Cardiac muscle cell (in vitro differentiated cells and primary cell): ENCODE data around the gene KCNQ2. TPM values are rescaled to one million over a fixed set of nuclear protein-coding genes. Genes with fewer than 3 reads are reported as not detected.

Experiments
- DNase-seq, 2 donors: peaks; one replicate each; pipeline versions ENCODE4 v3.0.0 to v3.0.0-alpha.2; 2010 to 2017; ENCODE audit warnings: low read depth in 1 of 2, low spot score in 1 of 2
- H3K27ac ChIP-seq: fragments of 200-600 bp; sonication (generic); 2 replicates; pipeline ENCODE4 v1.5.1; 2016
- H3K27me3 ChIP-seq: fragments of 200-600 bp; sonication (generic); 2 replicates; pipeline ENCODE4 v1.6.0; 2016; ENCODE audit warnings: control low read depth
- H3K36me3 ChIP-seq: fragments of 200-600 bp; sonication (generic); 2 replicates; pipeline ENCODE4 v1.5.1; 2016; ENCODE audit warnings: control low read depth
- H3K4me1 ChIP-seq: fragments of 200-600 bp; sonication (generic); 2 replicates; pipeline ENCODE4 v1.8.1; 2017; ENCODE audit warnings: low read depth, mild to moderate bottlenecking, mixed run types
- H3K4me3 ChIP-seq: fragments of 200-600 bp; sonication (generic); 2 replicates; pipeline ENCODE4 v1.5.1; 2016; ENCODE audit warnings: mild to moderate bottlenecking
- H3K9me3 ChIP-seq: fragments of 200-600 bp; sonication (generic); 2 replicates; pipeline ENCODE4 v1.5.1; 2017; ENCODE audit warnings: low read depth, mild to moderate bottlenecking, control low read depth
- polyA plus RNA-seq: library from polyadenylated mRNA; unstranded; fragments of >200 nt; fragmentation: Nextera tagmentation; extraction: Ambion mirVana; gene quantifications from 2 replicates; pipeline ENCODE4 v1.2.1, GENCODE V29; 2016
- total RNA-seq: library from RNA; depleted of rRNA; stranded (reverse); fragments of >200 nt; gene quantifications from 2 replicates; pipeline ENCODE4 v1.2.3, GENCODE V29; 2016
- TF ChIP-seq, protein P1 (sequence below): IDR thresholded peaks from 2 replicates; pipeline ENCODE4 v1.5.1; 2012; ENCODE audit warnings: low read depth, mild to moderate bottlenecking, low read length

KCNQ2 gene
- total RNA-seq (13.7 and 18.0 TPM in 2 replicates), polyA plus RNA-seq (17.3 and 18.6 TPM in 2 replicates)

DNA sequence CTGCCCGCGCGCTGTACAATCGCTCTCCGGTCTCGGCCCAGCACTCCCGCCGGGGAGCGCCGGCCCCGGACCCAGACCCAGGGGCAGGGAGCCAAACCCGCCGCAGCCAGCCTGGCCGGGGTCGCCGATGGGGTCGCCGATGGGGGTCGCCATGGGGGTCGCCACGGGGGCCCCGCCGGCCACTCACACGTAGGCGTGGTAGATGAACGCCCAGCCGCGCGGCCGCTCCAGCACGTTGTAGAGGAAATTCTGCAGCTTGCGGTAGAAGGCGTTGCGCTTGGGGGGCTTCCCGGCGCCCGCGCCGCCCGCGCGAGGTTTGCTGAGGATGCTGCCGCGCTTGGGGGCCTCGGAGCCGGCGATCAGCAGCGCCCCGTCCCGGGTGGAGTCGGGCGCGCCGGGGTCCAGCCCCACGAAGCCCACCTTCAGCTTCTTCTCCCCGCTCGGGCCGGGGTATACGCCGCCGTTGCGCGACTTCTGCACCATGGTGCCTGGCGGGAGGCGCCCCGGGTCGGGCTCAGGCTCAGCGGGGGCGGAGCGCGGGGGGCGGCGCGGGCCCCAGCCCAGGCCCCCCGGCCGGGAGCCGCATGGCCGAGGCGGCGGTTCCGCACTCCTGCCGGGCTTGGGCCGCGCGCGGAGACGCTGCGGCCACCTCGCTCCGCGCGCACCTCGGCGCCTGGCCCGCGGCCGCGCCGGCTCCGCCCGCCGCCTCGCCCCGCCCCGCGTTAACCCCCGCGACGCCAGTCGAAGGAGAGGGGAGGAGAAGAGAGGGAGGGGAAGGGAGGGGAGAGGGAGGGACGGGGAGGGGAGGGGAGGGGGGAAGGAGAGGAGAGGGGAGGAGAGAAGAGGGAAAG is at the start of gene KCNQ2:
KCNQ2 (minus strand) TSS at position 675 of the 851 bp plus-strand sequence; CDS start at position 483, 192 bp downstream.
- no peak within 1 kb of the TSS for H3K27ac ChIP-seq
- no peaks in the 10 kb centered on the region for H3K9me3 ChIP-seq
- no peaks in the 10 kb centered on the region for H3K36me3 ChIP-seq
- peaks cover 45% of the 10 kb centered on the region for H3K27me3 ChIP-seq
- DNase-seq = peak in 1 of 2 donors; percentile 40
- peak within 1 kb of the TSS; percentile 40 for H3K4me3 ChIP-seq
- no peaks in the 10 kb centered on the region for H3K4me1 ChIP-seq
- TF ChIP-seq, protein P1, sequence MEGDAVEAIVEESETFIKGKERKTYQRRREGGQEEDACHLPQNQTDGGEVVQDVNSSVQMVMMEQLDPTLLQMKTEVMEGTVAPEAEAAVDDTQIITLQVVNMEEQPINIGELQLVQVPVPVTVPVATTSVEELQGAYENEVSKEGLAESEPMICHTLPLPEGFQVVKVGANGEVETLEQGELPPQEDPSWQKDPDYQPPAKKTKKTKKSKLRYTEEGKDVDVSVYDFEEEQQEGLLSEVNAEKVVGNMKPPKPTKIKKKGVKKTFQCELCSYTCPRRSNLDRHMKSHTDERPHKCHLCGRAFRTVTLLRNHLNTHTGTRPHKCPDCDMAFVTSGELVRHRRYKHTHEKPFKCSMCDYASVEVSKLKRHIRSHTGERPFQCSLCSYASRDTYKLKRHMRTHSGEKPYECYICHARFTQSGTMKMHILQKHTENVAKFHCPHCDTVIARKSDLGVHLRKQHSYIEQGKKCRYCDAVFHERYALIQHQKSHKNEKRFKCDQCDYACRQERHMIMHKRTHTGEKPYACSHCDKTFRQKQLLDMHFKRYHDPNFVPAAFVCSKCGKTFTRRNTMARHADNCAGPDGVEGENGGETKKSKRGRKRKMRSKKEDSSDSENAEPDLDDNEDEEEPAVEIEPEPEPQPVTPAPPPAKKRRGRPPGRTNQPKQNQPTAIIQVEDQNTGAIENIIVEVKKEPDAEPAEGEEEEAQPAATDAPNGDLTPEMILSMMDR = no peak

DNA sequence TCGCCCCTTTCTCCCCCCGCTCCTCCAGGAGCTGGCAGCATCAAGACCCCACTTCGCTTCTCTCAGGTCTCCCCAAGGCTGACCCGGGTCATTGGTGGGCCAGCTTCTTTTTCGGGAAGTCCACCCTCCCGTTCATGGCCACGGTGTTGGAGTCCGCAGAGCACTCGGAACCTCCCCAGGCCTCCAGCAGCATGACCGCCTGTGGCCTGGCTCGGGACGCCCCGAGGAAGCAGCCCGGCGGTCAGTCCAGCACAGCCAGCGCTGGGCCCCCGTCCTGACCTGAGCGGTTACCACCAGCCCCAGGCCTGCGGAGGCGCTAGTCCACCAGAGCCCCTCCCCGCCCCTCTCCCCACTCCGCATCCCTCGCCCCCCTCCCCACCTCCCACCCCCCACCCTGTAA is 49.1 kb upstream of the KCNQ2 start:
- DNase-seq = peak in 1 of 2 donors; percentile 21
- H3K4me3 ChIP-seq = peak overlapping the region; percentile 79
- no peaks in the 10 kb centered on the region for H3K27me3 ChIP-seq
- peaks cover 10% of the 10 kb centered on the region for H3K36me3 ChIP-seq
- TF ChIP-seq, protein P1 = no peak
- no peaks in the 10 kb centered on the region for H3K9me3 ChIP-seq
- peaks cover 11% of the 10 kb centered on the region for H3K4me1 ChIP-seq
- no peak overlapping the region for H3K27ac ChIP-seq

DNA sequence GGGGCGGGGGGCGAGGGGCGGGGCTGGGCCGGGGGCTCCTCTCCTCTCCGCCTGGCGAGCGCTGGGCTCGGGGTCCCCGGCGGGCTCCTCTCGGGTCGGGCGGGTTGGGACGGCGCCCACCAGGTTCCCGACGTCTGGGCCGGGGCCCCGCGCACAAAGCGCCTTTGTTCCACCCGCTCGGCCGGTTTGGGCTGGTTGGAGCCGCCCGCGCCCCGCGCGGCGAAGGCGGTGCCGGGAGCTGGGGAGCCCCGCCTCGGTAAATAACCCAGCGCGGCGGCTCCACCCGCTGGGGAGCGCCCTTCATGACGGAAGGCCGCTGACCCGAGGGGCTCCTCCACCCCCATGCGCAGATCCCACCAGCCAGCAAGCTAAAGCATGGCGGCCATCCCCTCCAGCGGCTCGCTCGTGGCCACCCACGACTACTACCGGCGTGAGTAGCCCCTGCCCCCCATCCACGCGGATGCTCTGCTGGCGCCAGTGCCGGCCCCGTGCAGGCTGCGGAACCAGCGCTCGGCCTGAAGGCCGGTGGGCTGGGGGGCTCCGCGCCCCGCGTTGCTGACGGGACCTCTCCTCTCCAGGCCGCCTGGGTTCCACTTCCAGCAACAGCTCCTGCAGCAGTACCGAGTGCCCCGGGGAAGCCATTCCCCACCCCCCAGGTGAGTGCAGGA is 48.6 kb upstream of the KCNQ2 start:
- Histone ChIP-seq H3K4me1 (peaks cover 11% of the 10 kb centered on the region), H3K27me3 (no peaks in the 10 kb centered on the region), H3K27ac (peak overlapping the region; percentile 89)

DNA sequence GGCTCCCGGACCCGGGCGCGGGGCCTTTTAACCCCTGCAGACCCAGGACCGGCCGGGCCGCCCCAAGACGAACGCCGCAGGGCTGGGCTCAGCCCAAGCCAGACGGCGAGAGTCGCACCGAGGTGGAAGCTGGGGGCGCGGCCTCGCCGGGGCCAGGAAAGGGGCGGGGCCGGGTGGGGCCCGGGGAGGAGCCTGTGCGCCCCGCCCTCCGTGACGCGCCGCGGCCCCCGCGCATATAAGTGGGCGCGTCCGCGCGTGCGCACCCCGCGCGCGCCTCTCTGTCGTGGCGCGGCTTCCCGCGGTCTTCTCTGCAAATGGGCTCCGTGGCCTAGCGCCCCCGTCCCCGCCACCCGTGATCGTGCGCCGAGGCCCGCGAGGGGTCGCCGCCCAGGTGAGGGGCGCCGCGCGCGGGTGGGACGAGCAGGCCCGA is 48.1 kb upstream of the KCNQ2 start, which contains the start of gene PPDPF:
PPDPF (plus strand) TSS at position 262 of the 430 bp plus-strand sequence. CDS start 544 bp downstream, outside the sequence.
- DNase-seq = peak; percentile 87 to 89
- Histone ChIP-seq H3K4me1 (peaks cover 11% of the 10 kb centered on the region), H3K36me3 (peaks cover 10% of the 10 kb centered on the region), H3K4me3 (peak within 1 kb of the TSS; percentile 79), H3K9me3 (no peaks in the 10 kb centered on the region), H3K27ac (peak within 1 kb of the TSS; percentile 89), H3K27me3 (no peaks in the 10 kb centered on the region)
- TF ChIP-seq, protein P1 = no peak

More for the DNA sequence above, 48.6 kb upstream of the KCNQ2 start:
- peak; percentile 77 to 80 for DNase-seq
- Histone ChIP-seq H3K9me3 (no peaks in the 10 kb centered on the region), H3K4me3 (peak overlapping the region; percentile 79), H3K36me3 (peaks cover 10% of the 10 kb centered on the region)
- TF ChIP-seq, protein P1 = peak; percentile 4

DNA sequence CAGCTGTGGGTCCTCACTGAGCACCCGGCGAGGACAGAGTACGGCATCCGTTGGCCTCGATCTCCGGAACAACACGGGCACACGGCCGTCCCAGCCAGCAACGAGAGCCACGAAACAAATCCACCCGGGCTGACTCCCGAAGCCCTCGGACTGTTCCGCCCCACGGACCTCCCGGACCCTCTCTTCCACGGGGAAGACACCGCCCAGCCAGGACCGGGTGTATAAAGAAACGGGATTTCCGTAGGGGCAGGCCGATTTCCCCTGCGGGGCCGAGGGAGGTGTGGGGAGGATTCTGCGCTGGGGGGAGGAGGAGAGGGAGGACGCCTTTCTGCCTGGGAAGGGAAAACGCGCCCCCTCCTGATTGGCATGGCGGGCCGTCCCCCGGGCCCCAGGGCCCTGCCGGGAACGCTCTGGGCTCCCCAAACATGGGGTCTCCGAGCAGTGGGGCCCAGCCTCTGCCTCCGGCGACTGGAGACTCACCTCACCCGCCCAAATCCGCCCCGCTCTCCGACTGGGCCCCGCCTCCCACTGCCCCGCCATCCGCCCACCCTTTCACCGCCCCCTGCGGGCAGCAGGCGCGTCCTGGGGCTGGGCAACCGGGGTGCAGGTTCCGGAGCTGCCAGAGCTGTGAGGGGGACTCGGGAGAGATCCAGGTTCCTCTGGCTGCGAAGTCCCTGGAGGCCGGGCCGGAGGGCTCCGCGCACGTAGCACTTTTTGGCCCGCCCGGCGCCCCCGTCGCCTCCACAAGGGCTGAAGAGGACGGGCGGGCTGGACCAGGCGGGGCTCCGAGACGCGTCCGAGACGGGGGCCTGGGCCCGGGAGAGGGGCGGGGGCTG is 47.4 kb upstream of the KCNQ2 start:
- Histone ChIP-seq H3K36me3 (peaks cover 10% of the 10 kb centered on the region), H3K9me3 (no peaks in the 10 kb centered on the region), H3K4me3 (peak overlapping the region; percentile 79), H3K27me3 (no peaks in the 10 kb centered on the region), H3K27ac (peak overlapping the region; percentile 89), H3K4me1 (peaks cover 11% of the 10 kb centered on the region)
- TF ChIP-seq, protein P1 = peak; percentile 29
- peak in 1 of 2 donors; percentile 78 for DNase-seq
